K562 (cell line): ENCODE measurements around the gene RELA. TPM values are rescaled to one million over a fixed set of nuclear protein-coding genes. Genes with fewer than 3 reads are reported as not detected.

Source experiments
- ARID1B ChIP-seq: fragments of 450-650 bp; IDR thresholded peaks from 2 replicates; pipeline ENCODE4 v1.6.1; 2016; ENCODE audit warnings: antibody characterized with exemption, mild to moderate bottlenecking, inconsistent platforms
- ATF1 ChIP-seq, 2 experiments: fragments of 450-650 bp in 1 of 2; IDR thresholded peaks; 2 replicates each; pipeline ENCODE4 v1.6.1; 2016; ENCODE audit warnings: missing compliant biosample characterization in 1 of 2, missing genetic modification characterization in 1 of 2
- BHLHE40 ChIP-seq: IDR thresholded peaks from 2 replicates; pipeline ENCODE4 v1.6.1; 2011; ENCODE audit warnings: low read length, improper control_type of control experiment
- BRD9 ChIP-seq: fragments of 450-650 bp; IDR thresholded peaks from 2 replicates; pipeline ENCODE4 v1.6.1; 2018; ENCODE audit warnings: low read depth; ENCODE audit not compliant: partially characterized antibody
- CBX1 ChIP-seq: sonication (generic); IDR thresholded peaks from 2 replicates; pipeline ENCODE4 v1.6.1; 2016; ENCODE audit warnings: antibody characterized with exemption, low read depth, mild to moderate bottlenecking
- CHD4 ChIP-seq: fragments of 200-600 bp; sonication (generic); IDR thresholded peaks from 3 replicates; pipeline ENCODE4 v1.6.1; 2012; ENCODE audit warnings: low read depth, mild to moderate bottlenecking, mixed read lengths, low read length, inconsistent platforms; ENCODE audit not compliant: insufficient read depth, insufficient replicate concordance, poor library complexity, severe bottlenecking
- DIDO1 ChIP-seq: fragments of 450-650 bp; IDR thresholded peaks from 2 replicates; pipeline ENCODE4 v1.6.1; 2016; ENCODE audit warnings: low read depth, missing biosample characterization, missing genetic modification characterization
- FOXA1 ChIP-seq: fragments of 450-650 bp; IDR thresholded peaks from 2 replicates; pipeline ENCODE4 v1.6.1; 2016; ENCODE audit warnings: mild to moderate bottlenecking, borderline replicate concordance
- GABPA ChIP-seq: fragments of 200-800 bp; sonication (Bioruptor generic); conservative IDR thresholded peaks from 2 replicates; pipeline ENCODE4 v1.6.1; 2016; ENCODE audit warnings: low read depth, missing genetic modification characterization, missing compliant biosample characterization
- MYC ChIP-seq, 2 experiments: fragments of 250-450 bp in 1 of 2; sonication (Bioruptor Pico) in 1 of 2; IDR thresholded peaks; 2 replicates each; pipeline versions ENCODE4 v1.5.1 to v1.6.1; 2012 to 2021; ENCODE audit warnings: low read depth in 2 of 2, borderline replicate concordance in 1 of 2, improper control_type of control experiment in 1 of 2, low read length in 1 of 2, mild to moderate bottlenecking in 1 of 2, moderate library complexity in 1 of 2
- NRF1 ChIP-seq, 2 experiments: fragments of 450-650 bp; IDR thresholded peaks in 1 of 2; conservative IDR thresholded peaks in 1 of 2; 2 replicates each; pipeline ENCODE4 v1.6.1; 2014; ENCODE audit warnings: mild to moderate bottlenecking in 2 of 2
- PHB2 ChIP-seq: fragments of 450-650 bp; IDR thresholded peaks from 2 replicates; pipeline ENCODE4 v1.6.1; 2017; ENCODE audit warnings: low read depth
- PHF8 ChIP-seq: fragments of 200-600 bp; sonication (generic); IDR thresholded peaks from 2 replicates; pipeline ENCODE4 v1.6.1; 2012; ENCODE audit warnings: mixed run types, mild to moderate bottlenecking, inconsistent platforms, low read length, moderate library complexity, borderline replicate concordance
- SUPT5H ChIP-seq: fragments of 450-650 bp; IDR thresholded peaks from 2 replicates; pipeline ENCODE4 v1.6.1; 2016
- ZNF140 ChIP-seq: fragments of 250-450 bp; sonication (Bioruptor Pico); IDR thresholded peaks from 2 replicates; pipeline ENCODE4 v1.8.0; 2021; ENCODE audit warnings: moderate library complexity, mild to moderate bottlenecking, inconsistent platforms
- ZNF586 ChIP-seq: fragments of 450-650 bp; formaldehyde crosslinking; conservative IDR thresholded peaks from 2 replicates; pipeline ENCODE4 v1.4.0; 2020; ENCODE audit warnings: mild to moderate bottlenecking, moderate library complexity
- ZNF644 ChIP-seq: fragments of 200-800 bp; sonication (Bioruptor generic); IDR thresholded peaks from 2 replicates; pipeline ENCODE4 v1.6.1; 2016; ENCODE audit warnings: low read depth, missing genetic modification characterization, missing compliant biosample characterization
- ZNF668 ChIP-seq: fragments of 250-450 bp; sonication (Bioruptor Pico); IDR thresholded peaks from 2 replicates; pipeline ENCODE4 v1.8.0; 2022; ENCODE audit warnings: mild to moderate bottlenecking, inconsistent platforms
- ZNF780A ChIP-seq: fragments of 250-450 bp; sonication (Bioruptor Pico); IDR thresholded peaks from 2 replicates; pipeline ENCODE4 v1.5.0; 2021; ENCODE audit warnings: mild to moderate bottlenecking
- polyA plus RNA-seq, 8 experiments: library from polyadenylated mRNA; depleted of rRNA in 4 of 8; stranded (reverse) in 5 of 8; unstranded in 3 of 8; fragments of >200 nt; fragmentation: Nextera tagmentation in 2 of 8; fragmentation: Illumina TruSeq in 1 of 8; extraction: Ambion mirVana in 2 of 8; extraction: Trizol in 1 of 8; gene quantifications; 2 replicates each; pipeline versions ENCODE4 v1.2.1 to v1.2.3, GENCODE V29; 2011 to 2014; ENCODE audit warnings: inconsistent platforms in 1 of 8, missing spikeins in 1 of 8
- total RNA-seq, 7 experiments: library from RNA; depleted of rRNA in 6 of 7; stranded (reverse); fragments of >200 nt in 6 of 7; fragmentation: Illumina TruSeq in 2 of 7; extraction: Trizol in 2 of 7; gene quantifications; 2 replicates each; pipeline versions ENCODE4 v1.2.1 to v1.2.3, GENCODE V29; 2011 to 2021; ENCODE audit warnings: low replicate concordance in 1 of 7
- TF ChIP-seq, protein P1 (sequence below): conservative IDR thresholded peaks from 2 replicates; pipeline ENCODE4 v1.6.1; 2011; ENCODE audit warnings: low read depth, mild to moderate bottlenecking, low read length; ENCODE audit not compliant: control insufficient read depth
- TF ChIP-seq, protein P2 (sequence below): fragments of 450-650 bp; IDR thresholded peaks from 2 replicates; pipeline ENCODE4 v1.6.1; 2018; ENCODE audit not compliant: partially characterized antibody

Gene RELA
- total and polyA plus RNA-seq, 9 of the 15 experiments (the other 6 are each of a cell fraction or from before 2014, with no cell fraction given), result 6.0 to 67.4 (median 20.6) TPM

DNA sequence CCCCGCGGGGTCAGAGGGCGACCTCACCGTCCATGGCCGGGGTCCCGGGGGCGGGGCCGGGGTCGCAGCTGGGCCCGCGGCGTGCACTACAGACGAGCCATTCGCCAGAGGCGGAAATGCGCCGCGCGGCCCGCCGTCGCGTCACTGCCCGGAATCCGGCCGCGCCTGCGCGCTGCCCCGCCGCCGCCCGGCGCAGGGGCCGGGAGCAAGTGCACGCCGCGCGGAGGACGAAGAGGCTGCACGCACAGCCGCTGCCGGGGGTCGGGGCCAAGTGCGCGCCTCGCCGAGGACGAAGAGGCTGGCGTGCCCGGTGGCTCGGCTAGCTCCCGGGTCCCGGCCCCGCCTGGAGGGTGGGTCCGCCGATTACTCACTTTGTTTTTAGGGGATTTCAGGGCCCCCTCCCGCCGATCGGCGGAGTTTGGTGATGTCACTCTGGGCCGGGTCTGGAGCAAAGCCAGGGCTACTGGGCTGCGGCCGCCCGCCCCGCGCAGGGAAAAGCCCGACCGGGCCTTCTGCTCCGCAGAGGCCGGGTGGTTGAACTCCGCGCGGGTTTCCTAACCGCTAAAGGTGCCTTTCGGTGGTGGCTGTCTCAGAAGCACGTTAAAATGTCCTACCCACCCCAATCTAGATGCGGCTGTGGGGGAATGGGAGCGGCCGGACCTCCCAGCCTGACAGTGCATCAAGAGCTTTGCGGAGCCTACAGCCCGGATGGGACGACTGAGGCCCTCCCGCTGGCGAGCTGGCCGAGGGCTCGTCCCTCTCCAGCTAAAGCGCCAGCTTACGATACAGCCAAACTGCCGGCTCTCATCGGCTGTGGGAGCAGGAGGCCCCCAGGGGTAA lies at the start of gene RELA (continued):
- peak; percentile 6; the same call in 1 of the 2 replicates for TF ChIP-seq ARID1B
- TF ChIP-seq ATF1 (CRISPR knock-in tag; IDR thresholded peaks at IDR 0.05), result no peak
- TF ChIP-seq ATF1 (tag; IDR thresholded peaks at IDR 0.05), result peak; percentile 91
- TF ChIP-seq, protein P1, sequence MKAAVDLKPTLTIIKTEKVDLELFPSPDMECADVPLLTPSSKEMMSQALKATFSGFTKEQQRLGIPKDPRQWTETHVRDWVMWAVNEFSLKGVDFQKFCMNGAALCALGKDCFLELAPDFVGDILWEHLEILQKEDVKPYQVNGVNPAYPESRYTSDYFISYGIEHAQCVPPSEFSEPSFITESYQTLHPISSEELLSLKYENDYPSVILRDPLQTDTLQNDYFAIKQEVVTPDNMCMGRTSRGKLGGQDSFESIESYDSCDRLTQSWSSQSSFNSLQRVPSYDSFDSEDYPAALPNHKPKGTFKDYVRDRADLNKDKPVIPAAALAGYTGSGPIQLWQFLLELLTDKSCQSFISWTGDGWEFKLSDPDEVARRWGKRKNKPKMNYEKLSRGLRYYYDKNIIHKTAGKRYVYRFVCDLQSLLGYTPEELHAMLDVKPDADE, result peak; percentile 72
- peak; percentile 83 for TF ChIP-seq PHF8
- no peak for TF ChIP-seq ZNF140 (CRISPR knock-in tag)
- no peak for TF ChIP-seq ZNF586 (CRISPR knock-in tag)
- TF ChIP-seq, protein P2, sequence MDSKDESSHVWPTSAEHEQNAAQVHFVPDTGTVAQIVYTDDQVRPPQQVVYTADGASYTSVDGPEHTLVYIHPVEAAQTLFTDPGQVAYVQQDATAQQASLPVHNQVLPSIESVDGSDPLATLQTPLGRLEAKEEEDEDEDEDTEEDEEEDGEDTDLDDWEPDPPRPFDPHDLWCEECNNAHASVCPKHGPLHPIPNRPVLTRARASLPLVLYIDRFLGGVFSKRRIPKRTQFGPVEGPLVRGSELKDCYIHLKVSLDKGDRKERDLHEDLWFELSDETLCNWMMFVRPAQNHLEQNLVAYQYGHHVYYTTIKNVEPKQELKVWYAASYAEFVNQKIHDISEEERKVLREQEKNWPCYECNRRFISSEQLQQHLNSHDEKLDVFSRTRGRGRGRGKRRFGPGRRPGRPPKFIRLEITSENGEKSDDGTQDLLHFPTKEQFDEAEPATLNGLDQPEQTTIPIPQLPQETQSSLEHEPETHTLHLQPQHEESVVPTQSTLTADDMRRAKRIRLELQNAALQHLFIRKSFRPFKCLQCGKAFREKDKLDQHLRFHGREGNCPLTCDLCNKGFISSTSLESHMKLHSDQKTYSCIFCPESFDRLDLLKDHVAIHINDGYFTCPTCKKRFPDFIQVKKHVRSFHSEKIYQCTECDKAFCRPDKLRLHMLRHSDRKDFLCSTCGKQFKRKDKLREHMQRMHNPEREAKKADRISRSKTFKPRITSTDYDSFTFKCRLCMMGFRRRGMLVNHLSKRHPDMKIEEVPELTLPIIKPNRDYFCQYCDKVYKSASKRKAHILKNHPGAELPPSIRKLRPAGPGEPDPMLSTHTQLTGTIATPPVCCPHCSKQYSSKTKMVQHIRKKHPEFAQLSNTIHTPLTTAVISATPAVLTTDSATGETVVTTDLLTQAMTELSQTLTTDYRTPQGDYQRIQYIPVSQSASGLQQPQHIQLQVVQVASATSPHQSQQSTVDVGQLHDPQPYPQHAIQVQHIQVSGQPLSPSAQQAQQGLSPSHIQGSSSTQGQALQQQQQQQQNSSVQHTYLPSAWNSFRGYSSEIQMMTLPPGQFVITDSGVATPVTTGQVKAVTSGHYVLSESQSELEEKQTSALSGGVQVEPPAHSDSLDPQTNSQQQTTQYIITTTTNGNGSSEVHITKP, result peak; percentile 92
- TF ChIP-seq CBX1, result peak; percentile 23; the same call in 1 of the 2 replicates
- no peak; the same call in 1 of the 2 replicates for TF ChIP-seq ZNF644 (tag)
- no peak for TF ChIP-seq PHB2
- TF ChIP-seq CHD4, result no peak
- TF ChIP-seq BRD9, result peak; percentile 45
- TF ChIP-seq FOXA1, result no peak
- TF ChIP-seq ZNF668, result no peak
- TF ChIP-seq NRF1 (conservative IDR thresholded peaks at IDR 0.05 in 1 of 2, IDR thresholded peaks at IDR 0.05 in 1 of 2), result peak; percentile 92 to 93
- TF ChIP-seq BHLHE40, result peak; percentile 79
- TF ChIP-seq GABPA (tag), result peak; percentile 84
- TF ChIP-seq DIDO1 (tag), result no peak
- TF ChIP-seq ZNF780A (CRISPR knock-in tag), result no peak
- peak; percentile 77 for TF ChIP-seq SUPT5H
- TF ChIP-seq MYC (IDR thresholded peaks at IDR 0.05; ENCODE audit: low read depth, low read length), result peak; percentile 77; the same call in 1 of the 2 replicates
- TF ChIP-seq MYC (CRISPR knock-in tag; IDR thresholded peaks at IDR 0.05; ENCODE audit: borderline replicate concordance, low read depth), result peak; percentile 71; the same call in 1 of the 2 replicates
